HG02840 (cell line): ENCODE measurements around the gene FAM234A.
"Not testable (repeated sequence)": the region's sequence is repeated elsewhere in the genome, so short reads cannot be mapped to it uniquely, and the experiment has no call there.

Experiments used
- ATAC-seq: cut with Tn5 transposase; IDR thresholded peaks from one replicate; pipeline ENCODE4 v1.9.1; 2021; ENCODE audit warnings: mild to moderate bottlenecking, moderate library complexity, moderate number of reproducible peaks; ENCODE audit not compliant: unreplicated experiment, low FRiP score

Gene FAM234A

GRCh38 chr16:263944-264343 lies 29.3 kb downstream of the FAM234A start:
- ATAC-seq: no peak

GRCh38 chr16:264440-264951 lies 29.9 kb downstream of the FAM234A start:
- no peak for ATAC-seq

GRCh38 chr16:265002-265529 lies 30.4 kb downstream of the FAM234A start:
- ATAC-seq: no peak

- ATAC-seq: no peak
Measured at GRCh38 chr16:265711-266110, 31.1 kb downstream of the FAM234A start.

GRCh38 chr16:266258-267164 lies 31.9 kb downstream of the FAM234A start:
- ATAC-seq: no peak

GRCh38 chr16:267562-267961 lies 32.9 kb downstream of the FAM234A start:
- not testable (repeated sequence) for ATAC-seq

- no peak for ATAC-seq
Measured at GRCh38 chr16:268141-269053, 33.8 kb downstream of the FAM234A start.

GRCh38 chr16:269061-269796 lies 34.6 kb downstream of the FAM234A start:
- ATAC-seq: no peak

GRCh38 chr16:270381-271255 lies 36.0 kb downstream of the FAM234A start:
- ATAC-seq: no peak

- ATAC-seq: no peak
Measured at GRCh38 chr16:272633-273546, 38.3 kb downstream of the FAM234A start.

- no peak for ATAC-seq
Measured at GRCh38 chr16:273547-274421, 39.2 kb downstream of the FAM234A start.

GRCh38 chr16:275041-275641 lies 40.5 kb downstream of the FAM234A start:
- no peak for ATAC-seq

- ATAC-seq: no peak
Measured at GRCh38 chr16:275786-276232, 41.2 kb downstream of the FAM234A start, which contains the start of gene RGS11. Gene RGS11 (minus strand): TSS chr16:275944. CDS start chr16:275911, 33 bp downstream.

- no peak for ATAC-seq
Measured at GRCh38 chr16:276426-277077, 41.9 kb downstream of the FAM234A start.

- ATAC-seq: no peak
Measured at GRCh38 chr16:278863-279366, 44.3 kb downstream of the FAM234A start.

- ATAC-seq: no peak
Measured at GRCh38 chr16:279531-279930, 44.9 kb downstream of the FAM234A start.
